GM21529 (cell line): ENCODE data around the gene CILP.
A peak's percentile ranks its signal among the peaks of the same experiment; 100 is the strongest.
"Not testable (repeated sequence)": the region's sequence is repeated elsewhere in the genome, so short reads cannot be mapped to it uniquely, and the experiment has no call there.

ENCODE experiments used
- ATAC-seq: cut with Tn5 transposase; IDR thresholded peaks from one replicate; pipeline ENCODE4 v1.9.1; 2021; ENCODE audit not compliant: unreplicated experiment

Gene CILP

DNA sequence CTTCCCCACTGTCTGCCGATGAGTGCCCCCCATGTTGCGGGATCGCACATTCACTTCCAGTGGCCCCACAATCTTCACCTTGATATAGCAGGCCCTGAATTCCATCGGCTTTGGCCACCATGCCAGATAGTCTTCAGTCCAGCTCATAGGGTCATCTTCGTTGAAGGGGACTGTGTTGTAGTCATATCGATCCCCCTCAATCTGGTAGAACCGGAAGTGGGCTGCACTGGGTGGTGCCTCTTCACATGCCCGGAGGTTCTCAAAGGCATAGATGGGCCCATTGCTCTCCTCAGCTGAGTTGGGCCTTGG is 14.0 kb downstream of the CILP start:
- no peak for ATAC-seq

DNA sequence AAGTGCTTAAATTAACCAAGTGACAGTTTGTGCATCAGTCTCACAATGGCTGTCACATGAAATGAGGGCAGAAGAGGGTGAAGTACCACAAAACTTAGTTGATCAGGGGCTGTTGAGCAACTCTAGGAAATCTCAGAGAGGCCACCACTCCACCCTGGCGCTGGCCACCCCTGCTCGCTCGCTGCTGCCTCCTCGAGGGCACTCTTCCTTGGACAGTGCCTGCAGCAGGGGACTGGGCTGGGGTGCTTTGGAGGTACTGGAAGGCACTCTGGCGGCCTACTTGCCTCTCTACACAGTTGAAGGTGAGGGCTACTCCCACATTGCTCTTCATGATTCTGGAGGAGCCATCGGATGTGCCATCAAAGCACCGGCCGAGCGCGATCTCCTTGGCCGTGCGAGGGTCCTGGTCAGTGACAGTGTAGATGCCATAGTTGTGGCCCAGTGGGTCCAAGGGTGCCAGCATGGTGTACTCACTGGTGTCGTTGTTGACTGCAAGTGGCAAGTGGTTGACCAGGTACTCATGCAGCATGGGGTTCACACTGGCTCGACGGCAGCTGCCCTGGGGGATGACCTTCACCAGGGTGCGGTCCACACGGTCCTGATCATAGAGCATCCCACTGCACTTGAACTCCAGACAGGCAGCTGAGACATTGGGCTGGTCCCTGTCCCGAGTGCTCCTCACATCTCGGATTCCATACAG is 14.5 kb downstream of the CILP start:
- no peak for ATAC-seq

DNA sequence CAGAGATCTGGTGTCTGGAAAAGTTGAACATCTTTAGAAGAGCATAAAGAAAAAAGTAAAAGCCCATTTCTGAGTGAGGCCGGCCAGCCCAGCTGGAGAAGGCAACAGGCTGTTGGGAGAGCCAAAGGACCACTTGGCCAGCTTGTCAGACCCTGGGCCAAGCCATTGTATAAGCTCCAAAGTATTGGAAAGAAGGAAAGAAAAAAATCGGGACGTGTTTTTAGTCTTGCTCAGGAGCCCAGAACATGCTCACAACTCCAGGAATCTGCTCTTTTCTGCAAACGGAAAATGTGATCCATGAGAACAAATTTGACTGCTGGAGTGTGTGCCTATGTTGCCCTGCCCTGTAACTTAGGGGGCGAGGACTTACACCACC is 15.7 kb downstream of the CILP start:
- no peak for ATAC-seq

DNA sequence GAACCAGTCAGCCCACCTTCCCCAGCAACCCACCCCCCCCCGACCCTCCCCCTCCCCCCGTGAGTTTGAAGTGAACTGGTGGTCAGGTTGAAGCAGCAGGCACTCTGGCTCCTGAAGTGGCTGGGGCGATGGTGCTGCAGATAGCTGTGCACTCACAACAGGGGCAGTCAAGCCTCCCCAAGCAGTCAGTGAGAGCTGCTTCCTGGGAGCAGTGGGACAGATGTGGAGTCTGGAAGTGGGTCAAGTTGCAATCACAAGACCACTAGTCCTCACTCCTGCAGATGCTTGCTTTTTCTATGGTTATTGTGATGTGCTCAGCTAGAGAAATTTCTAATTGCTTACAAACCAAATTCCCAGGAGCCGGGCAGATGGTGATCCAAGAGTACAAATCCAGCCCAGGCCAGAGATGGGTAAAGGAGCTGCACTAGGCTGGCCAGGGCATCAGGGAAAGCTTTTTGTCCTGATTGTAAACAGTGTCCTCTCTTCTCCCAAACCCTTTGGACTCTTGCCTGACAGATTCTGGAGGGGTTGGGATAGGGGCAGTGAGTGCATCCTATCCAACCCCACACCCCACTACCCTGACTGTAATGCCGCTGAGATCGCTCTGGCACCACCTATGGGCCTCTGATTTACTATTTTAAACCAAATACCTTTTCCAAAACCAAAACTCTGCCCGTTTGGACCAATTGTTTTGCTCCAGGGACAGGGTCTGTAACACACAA is 16.3 kb downstream of the CILP start:
- no peak for ATAC-seq

DNA sequence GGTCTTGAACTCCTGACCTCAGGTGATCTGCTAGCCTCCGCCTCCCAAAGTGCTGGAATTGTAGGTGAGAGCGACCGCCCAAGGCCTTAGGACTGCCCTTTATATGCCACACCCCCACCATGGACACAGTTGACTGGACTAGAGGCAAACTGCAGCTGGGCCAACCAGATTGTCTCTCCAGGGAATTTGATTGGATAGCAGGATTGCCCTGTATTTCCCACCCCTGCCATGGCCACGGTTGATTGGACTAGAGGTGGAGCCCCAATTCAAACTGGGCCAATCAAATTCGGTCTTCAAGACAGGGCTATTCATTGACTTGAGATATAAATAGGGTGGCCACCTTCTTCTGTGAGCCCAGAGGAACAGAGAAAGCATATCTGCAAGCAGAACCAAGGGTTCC is 19.3 kb downstream of the CILP start:
- no peak for ATAC-seq

DNA sequence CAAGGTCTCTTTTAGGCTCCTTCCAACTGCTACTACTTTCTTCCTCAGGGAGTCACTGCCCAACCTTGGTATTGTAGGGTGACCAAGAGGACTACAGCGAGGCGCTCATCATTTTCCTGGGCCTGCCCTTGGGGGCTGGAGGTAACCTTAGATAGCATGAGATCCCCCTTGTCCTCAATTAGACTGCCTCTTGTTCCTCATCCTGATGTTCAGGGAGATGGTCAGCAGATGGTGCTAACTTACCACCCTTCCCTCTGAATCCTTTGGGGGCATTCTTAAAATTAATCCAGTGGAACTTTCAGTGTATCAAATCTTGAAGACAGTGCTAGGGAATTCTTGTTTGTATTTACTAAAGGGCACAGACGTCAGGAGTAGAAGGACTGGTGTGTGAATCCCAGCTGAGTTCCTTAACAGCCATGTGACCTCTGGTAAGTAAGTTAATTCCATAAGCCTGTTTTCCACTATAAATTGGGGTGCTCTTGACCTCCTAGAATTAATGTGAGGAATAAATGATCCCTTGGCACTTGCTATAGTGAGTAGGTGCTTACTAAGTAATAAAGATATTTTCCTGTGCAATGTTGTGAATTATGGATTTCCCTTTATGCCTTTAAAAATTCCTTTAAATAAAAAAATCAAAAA is 22.1 kb downstream of the CILP start:
- no peak for ATAC-seq

DNA sequence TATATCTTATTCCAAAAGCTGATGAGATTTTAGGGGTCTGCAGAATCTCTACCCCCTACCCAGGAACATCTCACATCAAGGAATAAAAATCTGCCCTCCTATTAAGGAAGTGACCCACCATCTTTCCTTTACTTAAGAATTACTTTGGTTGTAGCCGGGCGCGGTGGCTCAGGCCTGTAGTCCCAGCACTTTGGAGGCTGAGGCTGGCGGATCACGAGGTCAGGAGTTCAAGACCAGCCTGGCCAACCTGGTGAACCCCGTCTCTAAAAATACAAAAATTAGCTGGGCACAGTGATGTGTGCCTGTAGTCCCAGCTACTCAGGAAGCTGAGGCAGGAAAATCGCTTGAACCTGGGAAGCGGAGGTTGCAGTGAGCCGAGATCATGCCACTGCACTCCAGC is 22.8 kb downstream of the CILP start:
- not testable (repeated sequence) for ATAC-seq

DNA sequence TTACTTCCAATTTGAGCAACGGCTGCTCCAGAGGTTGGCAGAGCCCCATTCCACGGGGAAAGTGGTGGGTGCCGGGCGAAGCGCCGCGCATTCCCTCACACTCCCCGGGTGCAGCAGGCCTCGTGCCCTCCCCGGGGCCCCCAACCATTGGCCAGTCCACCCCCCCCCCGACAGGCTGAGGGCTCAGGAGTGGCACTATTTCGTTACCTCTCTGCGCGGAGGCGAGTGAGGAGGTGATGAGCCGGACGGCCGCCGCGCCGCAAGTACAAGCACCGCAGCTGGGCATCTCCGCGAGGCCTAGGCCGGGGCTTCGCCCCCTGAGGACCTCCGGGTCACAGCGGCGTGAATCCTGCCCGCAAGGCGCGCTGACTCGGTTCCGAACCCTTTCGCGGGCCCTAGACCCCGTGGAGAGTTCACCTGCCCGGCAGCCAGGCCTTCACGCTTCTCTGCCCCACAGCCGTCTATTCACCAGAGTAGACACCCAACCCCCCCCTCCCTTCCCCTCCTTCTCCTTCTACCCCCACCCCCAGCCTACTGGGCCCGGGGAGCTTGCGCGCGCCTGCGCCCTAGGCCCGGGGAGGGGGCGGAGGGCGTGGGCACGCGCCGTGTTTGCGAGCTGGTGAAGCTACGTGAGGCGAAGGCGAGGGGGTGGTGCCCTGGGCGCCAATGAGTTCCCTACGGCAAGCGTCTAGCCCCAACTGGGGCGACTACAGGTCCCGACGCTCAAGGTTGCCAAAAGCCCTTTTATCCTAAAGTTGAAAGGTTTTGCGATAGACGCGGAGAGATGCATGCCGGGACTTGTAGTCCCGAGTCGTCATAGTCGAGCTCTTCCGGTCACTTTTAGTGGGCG is 26.2 kb downstream of the CILP start, which contains the start of gene CLPX:
Gene CLPX, minus strand, starts transcription at position 475 of the 850 bp plus-strand sequence. Its CDS starts 189 bp downstream, at position 286.
- peak; percentile 73 for ATAC-seq

DNA sequence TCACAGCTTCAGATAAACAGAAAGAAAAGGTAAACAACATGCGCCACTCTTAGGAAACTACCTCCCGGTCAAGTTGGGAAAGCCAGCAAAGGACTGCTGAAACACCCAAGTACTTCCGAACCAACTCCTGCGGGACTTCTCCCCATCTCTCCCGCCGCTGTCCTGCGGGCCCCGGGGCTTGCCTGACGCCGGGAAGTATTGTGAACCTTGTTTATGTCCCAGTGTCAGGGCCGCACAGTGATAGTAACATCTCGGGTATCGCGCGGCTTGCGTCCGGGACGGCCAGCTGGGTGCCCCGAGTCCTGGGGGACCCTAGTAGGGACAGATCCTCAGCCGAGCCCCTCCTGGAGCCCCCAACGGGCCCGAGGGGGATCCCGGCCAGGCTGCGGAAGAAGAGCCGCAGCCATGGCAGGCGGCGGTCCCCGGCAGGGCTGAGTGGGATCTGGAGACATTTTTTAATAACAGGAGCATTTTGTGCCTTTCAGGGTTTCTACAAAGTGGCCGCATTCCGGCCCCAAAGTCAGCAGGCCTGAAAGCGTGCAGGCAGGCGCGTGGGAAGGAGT is 26.9 kb downstream of the CILP start:
- ATAC-seq = peak; percentile 32

DNA sequence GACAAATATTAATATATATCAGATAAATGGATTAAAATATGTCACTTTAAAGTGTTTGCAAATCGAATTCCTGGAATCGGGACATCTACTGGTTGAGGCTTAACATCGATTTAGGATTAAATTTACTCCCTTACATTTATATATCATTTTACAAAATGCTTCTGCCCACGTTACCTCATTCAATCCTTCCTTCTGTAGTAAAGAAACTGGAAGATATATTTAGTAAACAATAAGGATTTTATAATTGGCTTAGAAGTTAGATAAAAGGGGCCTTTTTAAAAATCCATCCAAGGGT is 27.5 kb downstream of the CILP start:
- no peak for ATAC-seq

DNA sequence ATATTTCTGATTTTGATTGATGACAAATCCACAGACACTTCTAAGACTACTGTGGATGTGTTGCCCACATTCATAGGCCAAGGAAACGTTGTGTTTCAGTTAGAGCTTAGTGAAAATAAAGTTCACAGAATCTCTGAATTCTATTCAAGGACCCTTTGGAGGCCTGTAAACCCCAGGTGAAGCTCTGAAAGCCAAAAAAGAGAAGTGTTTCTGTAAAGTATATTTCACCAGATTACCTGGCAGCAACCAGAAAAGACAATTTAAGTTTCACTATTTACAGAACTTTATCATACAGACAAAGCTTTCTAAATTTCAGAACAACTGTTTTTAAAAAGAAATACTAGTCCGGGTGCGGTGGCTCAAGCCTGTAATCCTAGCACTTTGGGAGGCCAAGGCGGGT is 28.7 kb downstream of the CILP start:
- no peak for ATAC-seq

DNA sequence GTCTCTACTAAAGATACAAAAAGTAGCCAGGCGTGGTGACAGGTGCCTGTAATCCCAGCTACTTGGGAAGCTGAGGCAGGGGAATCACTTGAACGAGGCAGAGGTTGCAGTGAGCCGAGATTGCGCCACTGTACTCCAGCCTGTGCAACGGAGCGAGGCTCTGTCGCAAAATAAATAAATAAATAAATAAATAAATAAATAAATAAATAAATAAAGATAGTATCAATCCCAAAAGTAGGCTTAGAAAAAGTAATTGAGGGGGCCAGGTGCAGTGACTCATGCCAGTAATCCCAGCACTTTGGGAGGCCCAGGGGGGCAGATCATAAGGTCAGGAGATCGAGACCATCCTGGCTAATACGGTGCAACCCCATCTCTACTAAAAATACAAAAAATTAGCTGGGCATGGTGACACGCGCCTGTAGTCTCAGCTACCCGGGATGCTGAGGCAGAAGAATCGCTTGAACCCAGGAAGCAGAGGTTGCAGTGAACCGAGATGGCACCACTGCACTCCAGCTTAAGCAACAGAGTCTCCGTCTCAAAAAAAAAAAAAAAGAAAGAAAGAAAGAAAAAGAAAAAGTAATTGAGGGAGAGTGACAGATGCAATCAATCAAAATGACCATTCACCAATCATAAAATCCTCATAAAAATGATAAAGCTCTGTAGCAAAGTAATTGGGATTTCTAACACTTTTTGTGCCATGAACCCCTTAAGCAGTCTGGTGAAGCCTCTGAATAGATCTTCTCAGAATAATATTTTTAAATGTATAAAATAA is 29.5 kb downstream of the CILP start:
- not testable (repeated sequence) for ATAC-seq

DNA sequence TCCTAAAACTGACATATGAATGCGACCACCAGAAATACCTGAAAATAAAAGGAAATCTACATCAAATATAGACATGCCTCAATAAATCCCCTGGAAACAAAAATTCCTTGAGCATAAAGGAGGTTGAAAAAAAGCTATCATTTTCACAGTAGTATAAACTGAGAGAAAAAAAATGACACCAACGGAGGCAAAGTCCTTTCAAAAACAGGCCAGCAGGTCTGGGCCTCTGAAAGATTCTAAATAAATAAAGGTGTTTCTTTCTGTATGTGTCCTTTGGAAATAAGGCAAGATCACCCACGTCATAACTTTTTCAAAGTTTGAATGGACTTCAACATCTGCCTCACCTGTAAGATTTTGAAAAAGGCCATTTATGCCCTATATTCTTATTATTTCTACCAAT is 31.1 kb downstream of the CILP start:
- no peak for ATAC-seq

DNA sequence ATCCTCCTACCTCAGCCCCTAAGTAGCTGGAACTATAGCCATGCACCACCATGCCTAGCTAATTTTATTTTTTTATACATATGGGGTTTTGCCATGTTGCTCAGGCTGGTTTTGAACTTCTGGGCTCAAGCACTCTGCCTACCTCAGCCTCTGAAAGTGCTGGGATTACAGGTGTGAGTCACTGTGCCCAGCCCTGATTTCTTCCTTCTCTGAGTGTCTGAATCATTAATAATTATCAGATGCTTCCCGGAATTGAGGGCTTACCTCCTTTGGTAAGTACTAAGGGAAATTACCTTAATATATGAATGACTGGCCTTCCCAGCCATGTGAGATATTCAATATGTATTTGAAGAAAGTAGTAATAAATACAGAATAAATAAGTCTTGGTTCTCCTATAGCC is 33.4 kb downstream of the CILP start:
- no peak for ATAC-seq

DNA sequence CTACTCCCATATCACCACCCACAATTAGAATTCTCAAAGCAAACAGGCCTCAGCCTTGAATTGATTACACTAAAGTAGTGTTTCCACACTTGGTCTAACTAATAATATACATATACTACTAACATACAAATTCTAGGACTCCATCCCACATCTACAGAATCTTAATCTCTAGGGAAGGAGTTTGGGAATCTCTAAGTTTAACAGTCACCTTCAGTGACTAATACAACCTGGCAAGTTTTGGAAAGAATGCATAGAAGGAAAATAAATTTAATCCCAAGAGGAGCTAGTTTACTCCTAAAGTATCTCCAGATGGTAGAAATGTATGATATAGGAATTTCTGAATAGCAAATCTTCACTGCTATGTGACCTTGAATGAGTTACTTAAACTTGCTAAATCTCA is 35.2 kb downstream of the CILP start:
- no peak for ATAC-seq

DNA sequence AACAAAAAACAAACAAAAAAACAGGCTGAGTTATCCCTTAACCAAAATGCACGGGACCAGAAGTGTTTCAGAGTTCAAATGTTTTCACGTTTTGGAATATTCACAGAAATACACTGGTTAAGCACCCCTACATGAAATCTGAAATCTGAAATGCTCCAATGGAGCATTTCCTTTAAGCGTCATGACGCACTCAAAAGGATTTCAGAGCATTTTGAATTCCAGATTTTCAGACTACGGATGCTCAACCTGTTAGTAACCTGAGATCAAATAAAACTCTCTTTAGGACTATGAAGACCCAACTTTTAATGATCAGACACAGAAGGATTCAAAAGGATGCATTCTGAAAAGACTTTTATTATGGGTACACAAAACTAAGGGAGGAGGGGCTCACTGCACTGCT is 35.8 kb downstream of the CILP start:
- ATAC-seq = no peak

DNA sequence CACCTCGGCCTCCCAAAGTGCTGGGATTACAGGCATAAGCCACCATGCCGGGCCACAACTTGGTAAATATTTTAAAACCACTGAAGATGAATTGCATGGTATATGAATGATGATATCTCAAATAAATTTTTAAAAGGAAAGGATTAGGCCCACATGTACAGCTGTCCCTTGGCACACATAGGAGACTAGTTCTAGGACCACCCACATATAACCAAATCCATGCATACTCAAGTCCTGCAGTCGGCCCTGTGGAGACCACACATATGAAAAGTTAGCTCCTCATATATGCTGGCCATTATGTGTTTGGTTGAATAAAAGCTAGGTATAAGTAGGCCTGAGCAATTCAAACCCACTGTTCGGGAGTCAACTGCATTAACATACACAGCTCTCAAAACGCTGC is 36.8 kb downstream of the CILP start:
- ATAC-seq = no peak

DNA sequence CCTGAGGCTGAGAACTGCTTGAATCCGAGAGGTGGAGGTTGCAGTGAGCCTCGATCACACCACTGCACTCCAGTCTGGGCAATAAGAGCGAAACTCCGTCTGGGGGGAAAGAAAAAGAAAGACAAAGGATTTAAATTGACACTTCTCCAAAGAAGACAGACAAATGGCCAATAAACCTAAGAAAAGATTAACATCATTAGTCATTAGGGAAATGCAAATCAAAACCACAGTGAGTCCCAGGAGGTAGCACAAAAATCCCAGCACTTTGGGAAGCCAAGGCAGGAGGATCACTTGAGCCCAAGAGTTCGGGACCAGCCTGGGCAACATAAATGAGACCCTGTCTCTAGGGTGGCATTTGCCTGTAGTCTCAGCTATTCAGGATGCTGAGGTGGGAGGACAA is 38.7 kb downstream of the CILP start:
- no peak for ATAC-seq

DNA sequence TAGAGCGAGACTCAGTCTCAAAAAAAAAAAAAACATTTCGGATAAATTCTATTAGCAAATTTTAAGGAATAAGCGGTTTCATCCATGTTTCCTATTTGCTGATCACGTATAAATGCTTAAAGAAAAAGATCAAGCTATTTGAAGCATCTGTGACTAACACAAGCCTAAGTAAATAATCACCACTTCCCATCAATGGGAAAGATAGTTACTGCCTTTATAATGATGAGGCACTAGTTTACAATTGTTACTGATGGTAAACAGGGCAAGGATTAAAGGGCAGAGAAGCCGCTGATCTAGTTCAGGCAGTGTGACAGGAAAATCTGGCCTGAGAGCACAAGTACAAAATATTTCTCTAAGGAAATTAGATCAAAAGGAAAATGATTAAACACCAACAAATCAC is 39.8 kb downstream of the CILP start:
- ATAC-seq = no peak

DNA sequence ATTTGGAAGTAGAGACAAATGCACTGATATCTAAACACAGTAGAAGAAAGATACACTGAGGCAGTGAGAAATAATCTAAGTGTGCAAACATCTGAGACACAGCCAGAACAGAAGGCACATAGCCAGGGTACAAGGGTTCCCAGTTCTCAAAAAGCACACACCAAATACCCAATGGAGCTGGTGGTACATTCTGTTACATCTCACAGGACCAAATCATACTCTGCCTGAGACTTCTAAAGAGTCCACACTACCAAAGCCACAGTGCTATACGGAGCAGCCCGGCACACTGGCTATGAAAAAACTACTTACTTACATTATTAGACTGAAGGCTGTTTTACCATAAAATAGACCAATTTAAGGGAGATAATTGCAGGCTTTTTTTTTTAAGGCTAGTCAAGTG is 45.4 kb downstream of the CILP start:
- ATAC-seq = no peak

DNA sequence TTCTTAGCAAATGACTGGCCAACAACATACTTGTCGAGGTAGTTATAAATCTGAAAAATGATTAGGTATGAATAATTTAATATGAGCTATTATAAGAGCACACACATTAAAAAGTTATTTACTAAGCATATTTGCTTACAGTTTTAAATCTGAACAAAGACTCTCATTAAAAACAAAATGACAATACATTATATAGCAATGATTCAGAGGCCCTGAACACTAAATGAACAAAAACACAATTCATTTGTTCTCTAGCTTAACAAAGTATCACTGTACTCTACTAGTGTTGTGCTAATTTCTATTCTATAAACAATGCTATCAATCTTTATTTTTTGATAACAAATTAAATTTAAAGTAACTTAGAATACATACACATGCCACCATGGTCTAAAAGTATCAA is 47.1 kb downstream of the CILP start:
- no peak for ATAC-seq
